Stimulated activated naive CD4-positive, alpha-beta T cell (primary cell): Measurements from ENCODE around the gene KDM7A.

Experiments
- DNase-seq, 6 experiments: peaks; one replicate each; lab custom pipeline; 2025; lab: John Stamatoyannopoulos, UW

KDM7A gene

DNA sequence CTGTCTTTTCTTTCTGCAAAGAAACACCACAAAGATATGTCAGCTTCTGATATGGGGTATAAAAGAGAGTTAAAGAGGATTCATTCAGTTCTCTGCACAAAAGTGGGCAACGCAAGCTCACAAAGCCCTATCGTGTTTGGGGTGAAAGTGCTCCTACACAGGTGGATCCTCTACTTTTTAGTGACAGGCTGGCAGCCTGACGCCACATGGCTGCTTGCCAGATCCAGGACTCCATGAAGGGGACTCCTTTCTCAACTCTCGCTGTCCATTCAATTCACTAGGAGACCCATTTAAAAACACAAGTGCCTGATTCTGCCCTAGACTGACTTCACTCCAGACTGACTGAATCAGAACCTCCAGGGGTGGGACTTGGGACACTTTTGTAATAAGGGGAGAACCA is 122.0 kb downstream of the KDM7A start:
- no peak for DNase-seq

DNA sequence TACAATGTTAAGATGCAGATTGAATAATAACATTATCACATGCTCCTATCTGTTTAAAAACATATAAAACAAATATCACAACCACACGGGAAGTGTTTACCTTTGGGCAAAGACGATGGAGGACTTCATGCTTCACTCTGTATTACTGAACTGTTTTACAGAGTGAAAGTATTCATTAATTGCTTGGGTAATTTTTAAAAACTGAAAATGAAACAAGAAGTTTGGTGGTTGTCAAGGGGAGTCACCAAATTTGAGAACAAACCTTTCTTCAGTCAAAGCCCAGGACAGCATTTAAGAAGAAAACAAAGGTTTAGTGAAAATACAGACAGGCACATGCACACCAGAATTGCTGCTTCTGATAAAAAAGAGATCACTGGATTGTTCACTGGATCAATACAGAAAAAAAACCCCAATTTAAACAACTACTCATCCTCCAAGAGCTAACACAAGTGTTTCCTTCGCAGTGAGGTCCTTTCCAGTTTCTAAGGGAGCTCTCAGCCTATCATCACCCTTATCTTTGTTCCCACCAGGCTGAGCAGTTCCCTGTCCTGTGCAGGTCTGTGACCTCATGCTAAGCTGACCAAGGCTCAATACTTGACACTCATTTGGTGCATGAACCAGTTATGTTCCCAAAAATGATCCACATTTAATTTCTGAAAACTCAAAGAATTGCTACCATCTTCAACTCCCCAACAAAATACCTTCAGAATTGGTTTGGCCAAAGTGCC is 122.8 kb downstream of the KDM7A start:
- no peak for DNase-seq

DNA sequence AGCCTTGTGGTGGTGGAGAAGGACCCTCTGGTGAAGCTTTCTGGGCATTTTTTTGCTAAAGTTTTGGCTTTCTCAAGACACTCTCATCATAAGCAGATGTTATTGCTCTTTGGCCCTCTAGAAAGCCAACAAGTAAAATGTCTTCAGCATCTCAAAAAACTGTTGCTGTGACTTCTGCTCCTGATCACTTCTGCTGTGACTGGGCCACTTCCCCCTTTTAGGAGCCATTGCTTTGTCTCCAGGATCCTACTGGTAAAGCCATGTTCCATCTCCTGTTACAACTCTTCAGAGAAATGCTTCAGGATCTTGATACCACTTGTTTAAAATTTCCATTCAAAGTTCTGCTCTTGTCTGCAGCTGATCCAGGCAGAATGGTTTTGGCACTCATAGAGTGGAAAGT is 125.0 kb downstream of the KDM7A start:
- DNase-seq, result no peak

DNA sequence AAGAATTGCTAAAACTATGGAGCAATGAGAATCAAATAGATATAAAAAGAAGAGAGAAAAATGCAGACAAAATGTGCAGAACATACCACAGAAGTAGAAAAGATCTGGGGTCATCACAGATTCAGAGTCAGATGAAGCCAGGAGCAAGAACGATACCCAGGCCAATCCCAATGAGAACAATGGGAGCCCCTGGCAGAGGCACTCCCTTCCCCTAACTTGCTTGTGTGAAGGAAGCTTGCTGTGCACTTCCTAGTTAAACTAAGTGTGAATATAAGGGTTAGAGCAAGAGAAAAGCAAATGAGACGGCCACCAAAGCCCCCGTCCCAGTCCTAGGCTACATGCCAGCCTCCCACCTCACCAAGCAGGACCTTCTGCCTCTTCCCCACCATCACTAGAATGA is 126.7 kb downstream of the KDM7A start:
- DNase-seq, result no peak

DNA sequence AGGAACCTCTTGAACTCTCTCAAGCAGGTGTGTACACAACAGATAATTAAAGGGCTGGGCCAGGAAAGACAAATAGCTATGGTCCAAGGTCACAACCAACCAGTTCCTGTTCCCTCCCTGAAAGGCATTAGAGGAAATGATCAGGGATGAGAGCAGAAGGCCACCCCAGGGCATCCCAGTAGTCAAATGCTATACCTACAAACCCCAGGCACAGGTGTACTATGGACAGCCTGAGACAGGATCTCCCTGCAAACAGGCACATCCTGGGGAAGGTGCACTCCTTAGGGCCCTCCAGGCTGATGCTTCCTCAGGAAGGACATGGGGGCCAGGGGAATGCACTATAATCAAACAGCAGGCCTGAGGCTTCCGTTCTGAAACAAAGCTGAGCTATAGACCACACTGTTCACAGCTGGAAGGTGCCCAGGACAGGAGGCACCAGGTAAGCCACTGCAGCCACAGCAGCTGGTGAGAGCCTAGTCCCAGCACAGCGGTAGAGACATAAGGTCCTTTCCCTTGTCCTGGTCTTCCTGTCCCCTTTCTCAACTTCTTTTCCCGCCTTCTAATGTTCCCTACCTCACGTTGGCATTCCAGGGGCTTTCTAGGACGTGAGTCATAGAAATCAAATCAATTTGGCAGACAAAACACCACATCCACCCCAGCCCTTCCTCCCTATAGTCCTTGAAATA is 127.3 kb downstream of the KDM7A start:
- no peak for DNase-seq

DNA sequence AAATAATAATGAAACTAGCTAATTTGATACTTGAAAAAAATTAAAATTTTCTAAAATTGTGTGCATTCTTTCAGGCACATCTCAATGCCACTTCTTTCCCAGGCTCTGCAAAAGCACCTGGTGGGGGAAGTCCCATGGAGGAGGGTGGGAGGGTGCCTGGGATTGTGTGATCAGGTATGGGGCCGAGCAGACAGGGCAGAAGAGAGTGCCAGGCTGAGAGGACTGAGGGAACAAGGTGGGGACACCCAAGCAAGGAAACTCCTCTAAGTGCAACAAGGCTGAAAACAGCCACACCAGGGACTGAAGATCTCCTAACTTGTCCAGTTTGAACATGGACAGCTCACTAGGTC is 127.8 kb downstream of the KDM7A start:
- DNase-seq, result no peak

DNA sequence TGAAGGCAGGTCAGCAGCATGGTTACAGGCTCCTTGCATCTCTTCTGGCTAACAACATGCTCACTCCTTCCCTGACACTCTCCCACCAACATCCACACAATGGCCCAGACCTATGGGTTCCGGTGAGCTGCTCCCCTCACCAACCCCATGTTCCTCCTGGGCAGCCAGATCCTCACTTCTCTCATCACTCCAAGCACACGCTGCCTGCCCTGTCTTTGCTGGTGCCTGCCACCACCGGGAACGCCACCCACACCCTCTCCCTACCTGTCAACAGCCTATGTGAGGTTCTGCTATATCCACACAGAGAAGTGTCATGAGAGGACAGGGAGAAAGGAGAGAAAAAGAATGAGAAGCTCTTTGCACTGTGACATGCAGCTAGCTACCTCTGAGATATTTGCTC is 128.6 kb downstream of the KDM7A start:
- DNase-seq, result no peak

DNA sequence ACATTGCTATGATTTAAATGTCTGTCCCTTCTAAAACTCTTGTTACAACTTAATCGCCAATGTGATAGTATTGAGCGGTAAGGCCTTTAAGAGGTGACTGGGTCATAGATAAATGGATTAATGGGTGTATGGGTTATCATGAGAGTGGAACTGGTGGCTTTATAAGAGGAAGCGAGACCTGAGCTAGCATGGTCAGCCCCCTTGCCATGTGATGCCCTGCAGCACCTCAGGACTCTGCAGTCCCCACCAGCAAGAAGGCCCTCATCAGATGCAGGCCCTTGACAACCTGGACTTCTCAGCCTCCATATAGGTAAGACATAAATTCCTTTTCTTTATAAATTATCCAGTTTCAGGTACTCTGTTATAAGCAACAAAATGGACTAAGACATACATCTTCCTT is 129.6 kb downstream of the KDM7A start:
- no peak for DNase-seq

DNA sequence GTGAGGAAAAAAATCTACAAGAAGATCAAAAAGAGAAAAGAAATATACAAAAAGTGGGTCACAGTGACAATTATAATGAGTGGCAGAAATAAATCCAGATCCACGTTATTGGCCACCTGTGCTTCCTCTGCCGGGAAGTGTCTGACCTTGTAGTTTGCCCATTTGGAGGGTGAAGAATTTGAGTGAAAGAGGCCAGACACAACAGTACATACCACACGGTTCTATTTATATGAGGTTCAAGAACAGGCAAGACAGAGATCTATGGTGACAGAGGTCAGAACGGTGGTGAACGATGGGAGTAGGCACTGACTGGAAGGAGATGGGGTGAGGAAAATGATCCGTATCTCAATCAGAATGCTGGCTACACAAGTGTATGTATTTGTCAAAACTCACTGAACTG is 131.1 kb downstream of the KDM7A start:
- DNase-seq, result no peak

DNA sequence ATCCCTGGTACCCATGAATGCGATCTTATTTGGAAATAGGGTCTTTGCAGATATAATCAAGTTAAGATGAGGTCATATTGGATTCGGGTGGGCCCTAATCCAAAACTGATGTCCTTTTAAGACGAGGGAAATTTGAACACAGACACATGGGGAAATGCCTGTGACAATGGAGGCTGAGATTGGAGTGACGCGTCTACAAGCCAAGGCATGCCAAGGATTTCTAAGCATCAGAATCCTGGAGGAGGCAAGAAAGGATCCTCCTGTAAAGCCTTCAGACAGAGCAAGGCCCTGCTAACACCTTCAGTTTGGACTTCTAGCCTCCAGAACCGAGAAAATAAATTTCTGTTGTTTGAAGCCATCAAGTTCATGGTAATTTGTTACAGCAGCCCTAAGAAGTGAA is 132.5 kb downstream of the KDM7A start:
- no peak for DNase-seq

DNA sequence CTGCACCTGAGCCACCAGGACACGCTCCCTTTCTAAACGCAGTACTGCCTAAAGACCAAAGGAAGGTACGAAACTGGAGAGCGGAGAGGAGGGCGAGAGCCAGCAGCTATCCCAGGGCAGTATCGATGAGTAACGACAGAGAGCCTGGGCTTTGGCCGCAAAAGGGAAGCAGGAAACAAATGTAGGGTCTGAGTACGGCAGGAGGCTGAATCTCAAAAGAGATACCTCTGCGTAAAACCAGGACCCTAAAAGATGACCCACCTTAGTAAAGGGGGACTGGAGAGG is 134.5 kb downstream of the KDM7A start:
- no peak for DNase-seq

DNA sequence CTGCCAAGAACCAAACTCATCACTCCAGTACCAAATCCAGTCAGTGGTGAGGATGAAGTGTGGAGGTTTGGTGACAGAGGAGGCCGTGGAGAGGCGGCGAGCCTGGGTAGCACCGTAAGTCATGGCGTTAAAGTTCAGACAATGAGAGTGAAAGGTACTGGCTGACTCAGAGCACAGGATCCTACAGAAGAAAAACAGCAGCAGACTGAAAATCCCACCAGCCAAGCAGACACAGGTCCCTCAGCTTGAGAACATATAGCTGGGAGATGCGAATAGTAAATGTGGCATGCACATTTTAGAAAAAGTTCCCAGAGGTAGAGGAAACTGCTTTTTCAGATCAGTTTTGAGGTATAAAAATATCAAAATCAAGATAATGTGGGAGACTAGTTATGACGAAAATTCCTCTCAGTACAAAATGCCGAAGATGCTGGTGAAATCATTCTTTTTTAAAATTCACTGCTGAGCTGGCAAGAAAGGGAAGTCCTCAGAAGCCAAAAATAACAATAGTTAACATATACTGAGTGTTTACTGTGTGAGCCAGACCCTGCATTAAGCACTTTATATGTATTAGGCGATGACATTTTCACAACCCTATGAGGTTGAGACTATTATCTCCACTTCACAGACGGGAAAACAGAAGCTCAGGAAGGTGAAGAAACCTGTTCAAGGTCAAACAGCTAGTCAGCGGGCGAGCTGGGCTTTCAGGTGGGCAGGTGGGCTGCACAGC is 135.0 kb downstream of the KDM7A start:
- no peak for DNase-seq

DNA sequence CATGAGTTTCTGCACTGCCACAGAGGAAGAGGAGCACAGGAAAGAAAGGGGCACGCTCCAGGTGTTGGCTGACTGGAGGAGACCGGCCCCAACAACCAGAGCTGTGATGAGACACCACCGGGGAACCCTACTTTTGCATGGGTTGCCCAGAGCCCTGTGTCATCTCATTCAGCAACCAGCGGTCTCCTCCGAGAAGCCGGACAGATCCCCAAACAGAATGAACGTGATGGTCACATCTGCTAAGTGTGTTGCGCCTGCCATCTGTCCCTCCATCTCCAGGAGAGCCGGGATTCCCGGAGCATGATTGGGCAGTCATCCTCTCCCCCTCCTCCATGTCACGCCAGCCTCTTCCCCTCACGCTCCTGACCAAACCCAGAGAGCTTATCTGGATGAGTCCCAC is 136.9 kb downstream of the KDM7A start:
- DNase-seq, result no peak

DNA sequence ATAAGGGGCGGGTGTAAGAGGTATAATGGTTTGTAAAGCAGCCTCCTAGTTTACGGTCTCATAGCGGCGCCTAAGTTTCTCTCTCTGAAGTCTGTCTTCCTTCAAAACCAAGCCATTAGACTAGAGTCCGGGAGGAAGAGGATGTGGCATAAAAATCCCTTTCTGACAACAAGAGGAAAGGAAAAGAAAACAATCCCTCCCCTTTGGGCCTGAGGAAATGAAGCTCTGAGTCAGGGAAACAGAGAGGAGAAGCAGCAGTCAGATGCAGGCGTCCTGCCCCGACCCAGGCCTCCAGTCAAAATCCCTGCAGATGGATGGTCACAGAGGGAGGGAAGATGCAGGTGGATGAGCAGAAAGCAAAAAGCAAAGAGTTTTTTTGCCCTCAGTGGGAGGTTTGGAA is 137.7 kb downstream of the KDM7A start:
- DNase-seq, result no peak

DNA sequence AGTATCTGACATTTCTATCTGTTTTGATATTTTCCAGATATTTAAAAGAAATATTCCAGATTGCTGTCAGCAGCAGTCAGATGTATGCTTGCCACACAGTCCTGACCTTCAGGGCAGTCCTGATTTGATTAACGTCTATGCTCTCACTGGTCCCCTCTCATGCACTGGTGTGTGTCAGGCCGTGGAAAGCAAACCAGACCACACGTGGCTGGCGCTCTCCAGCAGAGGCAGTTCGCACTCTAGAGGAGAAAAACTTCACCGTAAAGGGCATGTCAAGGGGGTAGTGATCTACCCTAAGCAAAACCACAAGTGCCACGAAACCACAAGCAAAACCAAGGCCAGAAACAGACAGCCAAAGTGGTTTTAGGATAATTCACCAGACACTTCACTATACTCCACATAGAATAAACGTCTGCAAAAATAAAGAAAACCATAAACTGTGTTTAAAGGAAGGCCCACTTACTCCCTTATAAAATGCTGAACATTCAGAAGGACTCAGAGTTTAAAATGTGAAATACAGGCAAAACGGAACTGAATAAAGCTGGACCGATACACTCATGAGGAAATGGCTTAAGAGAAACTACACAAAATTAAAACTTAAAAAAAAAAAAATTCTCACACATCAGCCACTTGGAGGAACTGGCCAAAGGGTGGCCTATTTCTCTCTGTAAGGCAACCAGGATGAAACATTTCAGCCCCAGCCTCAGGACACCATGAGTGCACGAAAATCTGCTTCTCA is 140.4 kb downstream of the KDM7A start:
- DNase-seq, result peak in 1 of 6 experiments; percentile 5

DNA sequence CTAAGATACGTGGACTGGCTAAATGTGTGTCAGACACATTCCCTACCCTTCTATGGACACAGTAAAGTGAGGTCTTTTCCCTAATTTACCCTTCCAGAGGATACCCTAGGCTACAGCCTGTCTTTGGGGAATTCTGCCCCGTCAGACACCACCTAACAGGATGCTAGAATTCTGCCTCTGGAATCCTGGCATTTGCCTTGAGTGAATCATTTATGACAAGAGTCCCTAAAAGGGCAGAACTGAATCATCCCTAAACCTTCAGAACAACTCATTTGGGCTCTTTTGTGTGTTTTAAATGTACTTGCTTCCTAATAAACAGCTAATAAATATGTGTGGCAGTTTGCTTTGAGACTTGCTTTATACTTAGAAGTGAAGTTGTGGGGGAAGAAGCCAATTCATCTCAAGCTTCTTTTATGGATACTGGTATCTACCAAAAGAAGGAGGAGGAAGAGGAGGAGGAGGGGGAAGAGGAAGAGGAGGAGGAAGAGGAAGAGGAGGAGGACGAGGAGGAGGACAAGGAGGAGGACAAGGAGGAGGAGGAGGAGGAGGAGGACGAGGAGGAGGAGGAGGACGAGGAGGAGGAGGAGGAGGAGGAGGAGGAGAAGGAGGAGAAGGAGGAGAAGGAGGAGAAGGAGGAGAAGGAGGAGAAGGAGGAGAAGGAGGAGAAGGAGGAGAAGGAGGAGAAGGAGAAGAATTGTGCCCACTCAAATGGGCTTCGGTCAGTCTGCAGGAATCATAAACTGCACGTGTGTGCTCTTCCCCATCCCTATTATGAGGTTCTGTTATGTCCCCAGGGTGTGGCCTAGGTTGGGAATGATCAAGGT is 141.2 kb downstream of the KDM7A start:
- DNase-seq, result no peak
